ENCODE data around the gene MAPRE2. TPM values are rescaled to one million over a fixed set of nuclear protein-coding genes. Genes with fewer than 3 reads are reported as not detected.

Gene MAPRE2
- total RNA-seq, 1 experiment from 2014 or later, result 2.8 TPM

- no peaks in the 10 kb centered on the region for H3F3A ChIP-seq (ENCODE audit: low read length, unreplicated experiment)
- no peaks in the 10 kb centered on the region for H4K20me1 ChIP-seq (ENCODE audit: low read length)
- no peak for ATAC-seq
- no peak for DNase-seq
- no peaks in the 10 kb centered on the region for H3K9me2 ChIP-seq (replicated peaks; ENCODE audit: low read length)
- H3K27me3 ChIP-seq (ENCODE audit: low read length), result no peaks in the 10 kb centered on the region
- no peak overlapping the region for H3K4me2 ChIP-seq (ENCODE audit: low read length)
- ChIA-PET POLR2A (ENCODE audit: unreplicated experiment) (no interaction called here), CTCF (no interaction called here)
- no peaks in the 10 kb centered on the region for H3K4me1 ChIP-seq (ENCODE audit: insufficient read depth, low read length)
- no peak overlapping the region for H2AFZ ChIP-seq (ENCODE audit: low read length)
- no TSS peak for BruUV-seq (replicated peaks)
- H3K9ac ChIP-seq (ENCODE audit: low read length), result no peak overlapping the region
- no peak overlapping the region for H3K4me3 ChIP-seq (ENCODE audit: low read length)
- no peaks in the 10 kb centered on the region for H3K79me2 ChIP-seq (ENCODE audit: low read length)
- H3K9me3 ChIP-seq (ENCODE audit: low read length), result no peaks in the 10 kb centered on the region
- no peak overlapping the region for H3K27ac ChIP-seq (ENCODE audit: low read length)
- intact Hi-C loops (cut with micrococcal nuclease), result no loop called here
- TF ChIP-seq EZH2phosphoT487 (IDR thresholded peaks at IDR 0.05; ENCODE audit: borderline replicate concordance, low read length) (no peak), CTCF (conservative IDR thresholded peaks at IDR 0.05; ENCODE audit: low read depth, low read length) (no peak), EZH2 (IDR thresholded peaks at IDR 0.05; ENCODE audit: low read length, unreplicated experiment) (no peak)
- no peaks in the 10 kb centered on the region for H3K36me3 ChIP-seq (ENCODE audit: low read depth, low read length)
Observed at GRCh38 chr18:35128675-35129074, 87.5 kb downstream of the MAPRE2 start.

- ATAC-seq (no peak), DNase-seq (no peak)
- TF ChIP-seq CTCF (conservative IDR thresholded peaks at IDR 0.05; ENCODE audit: low read depth, low read length) (no peak), EZH2 (IDR thresholded peaks at IDR 0.05; ENCODE audit: low read length, unreplicated experiment) (no peak), EZH2phosphoT487 (IDR thresholded peaks at IDR 0.05; ENCODE audit: borderline replicate concordance, low read length) (no peak)
- Histone ChIP-seq H3K4me2 (ENCODE audit: low read length) (no peak overlapping the region), H3K9ac (ENCODE audit: low read length) (no peak overlapping the region), H3K4me3 (ENCODE audit: low read length) (no peak overlapping the region), H3K27me3 (ENCODE audit: low read length) (no peaks in the 10 kb centered on the region), H3F3A (ENCODE audit: low read length, unreplicated experiment) (no peaks in the 10 kb centered on the region), H3K4me1 (ENCODE audit: insufficient read depth, low read length) (no peaks in the 10 kb centered on the region), H3K9me2 (replicated peaks; ENCODE audit: low read length) (no peaks in the 10 kb centered on the region), H3K79me2 (ENCODE audit: low read length) (no peaks in the 10 kb centered on the region), H3K27ac (ENCODE audit: low read length) (no peak overlapping the region), H2AFZ (ENCODE audit: low read length) (no peak overlapping the region), H3K9me3 (ENCODE audit: low read length) (no peaks in the 10 kb centered on the region), H3K36me3 (ENCODE audit: low read depth, low read length) (no peaks in the 10 kb centered on the region), H4K20me1 (ENCODE audit: low read length) (no peaks in the 10 kb centered on the region)
- ChIA-PET CTCF (no interaction called here), POLR2A (ENCODE audit: unreplicated experiment) (no interaction called here)
- no TSS peak for BruUV-seq (replicated peaks)
- intact Hi-C loops (cut with micrococcal nuclease), result no loop called here
Observed at GRCh38 chr18:35130236-35130635, 89.0 kb downstream of the MAPRE2 start.

- Histone ChIP-seq H3K36me3 (ENCODE audit: low read depth, low read length) (no peaks in the 10 kb centered on the region), H3K79me2 (ENCODE audit: low read length) (no peaks in the 10 kb centered on the region), H3K4me2 (ENCODE audit: low read length) (no peak overlapping the region), H3K9ac (ENCODE audit: low read length) (no peak overlapping the region), H3F3A (ENCODE audit: low read length, unreplicated experiment) (no peaks in the 10 kb centered on the region), H3K9me3 (ENCODE audit: low read length) (no peaks in the 10 kb centered on the region), H3K27ac (ENCODE audit: low read length) (no peak overlapping the region), H3K27me3 (ENCODE audit: low read length) (no peaks in the 10 kb centered on the region), H3K9me2 (replicated peaks; ENCODE audit: low read length) (no peaks in the 10 kb centered on the region), H3K4me1 (ENCODE audit: insufficient read depth, low read length) (no peaks in the 10 kb centered on the region), H2AFZ (ENCODE audit: low read length) (no peak overlapping the region), H3K4me3 (ENCODE audit: low read length) (no peak overlapping the region), H4K20me1 (ENCODE audit: low read length) (no peaks in the 10 kb centered on the region)
- CTCF ChIA-PET, result no interaction called here
- intact Hi-C loops (cut with micrococcal nuclease), result no loop called here
- DNase-seq, result no peak
- TF ChIP-seq CTCF (conservative IDR thresholded peaks at IDR 0.05; ENCODE audit: low read depth, low read length) (no peak), EZH2phosphoT487 (IDR thresholded peaks at IDR 0.05; ENCODE audit: borderline replicate concordance, low read length) (no peak), EZH2 (IDR thresholded peaks at IDR 0.05; ENCODE audit: low read length, unreplicated experiment) (no peak)
- BruUV-seq (replicated peaks), result no TSS peak
- ATAC-seq, result no peak
- POLR2A ChIA-PET (ENCODE audit: unreplicated experiment), result no interaction called here
Observed at GRCh38 chr18:35131387-35132020, 90.3 kb downstream of the MAPRE2 start.
